Lower leg skin (tissue), 3 donors: ENCODE results near the gene FOXL1.

Experiments
- POLR2A ChIP-seq, 2 donors: fragments of 450-650 bp; IDR thresholded peaks; one replicate each; pipeline ENCODE4 v1.6.1; 2016 to 2017; ENCODE audit warnings: antibody characterized with exemption in 2 of 2, mild to moderate bottlenecking in 1 of 2, moderate library complexity in 1 of 2
- TF ChIP-seq, protein P1 (sequence below), 3 donors: fragments of 450-650 bp; IDR thresholded peaks; one replicate each; pipeline ENCODE4 v1.5.1; 2016; ENCODE audit warnings: antibody characterized with exemption in 3 of 3, mild to moderate bottlenecking in 3 of 3, moderate library complexity in 2 of 3

DNA sequence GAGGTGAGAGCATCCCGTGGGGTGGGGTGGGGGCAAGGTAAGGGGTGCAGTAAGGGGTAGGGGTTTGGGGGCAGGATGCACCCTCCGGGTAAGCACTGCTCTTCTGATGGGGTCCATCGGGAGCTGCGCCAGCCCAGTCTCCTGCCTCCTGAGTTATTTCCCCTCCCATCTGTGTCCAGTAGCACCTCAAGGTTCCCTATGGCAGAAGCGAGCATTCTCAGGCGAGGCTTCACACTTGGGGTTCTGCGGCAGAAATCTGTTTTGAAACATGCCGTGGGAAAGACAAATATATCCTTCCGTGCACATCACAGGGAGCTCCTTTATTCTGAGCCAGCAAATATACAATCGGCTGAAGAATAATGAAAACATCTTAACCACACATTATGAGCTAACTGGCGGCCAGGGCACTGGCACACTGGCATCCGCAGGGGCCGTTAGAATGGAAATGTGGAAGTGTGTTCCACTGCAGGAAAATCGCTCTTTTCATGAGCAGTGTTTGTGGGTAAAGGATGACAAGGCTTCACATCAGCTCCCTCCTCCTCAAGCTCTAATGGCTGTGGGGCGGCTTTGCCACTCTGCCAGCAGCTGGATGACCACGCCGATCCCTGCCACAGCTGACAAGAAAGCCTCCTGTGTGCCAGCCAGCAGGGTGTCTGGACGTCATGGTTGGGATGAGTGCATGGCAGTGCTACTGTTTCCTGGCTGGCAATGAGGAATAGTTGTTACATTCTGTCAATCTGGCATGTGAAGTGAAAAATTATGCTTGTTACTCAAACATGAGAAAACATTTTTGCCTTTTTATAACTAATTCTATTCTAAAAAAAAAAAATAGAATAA, 43.4 kb upstream of the FOXL1 start:
- no peak for TF ChIP-seq POLR2A (IDR thresholded peaks at IDR 0.05)
- TF ChIP-seq, protein P1, sequence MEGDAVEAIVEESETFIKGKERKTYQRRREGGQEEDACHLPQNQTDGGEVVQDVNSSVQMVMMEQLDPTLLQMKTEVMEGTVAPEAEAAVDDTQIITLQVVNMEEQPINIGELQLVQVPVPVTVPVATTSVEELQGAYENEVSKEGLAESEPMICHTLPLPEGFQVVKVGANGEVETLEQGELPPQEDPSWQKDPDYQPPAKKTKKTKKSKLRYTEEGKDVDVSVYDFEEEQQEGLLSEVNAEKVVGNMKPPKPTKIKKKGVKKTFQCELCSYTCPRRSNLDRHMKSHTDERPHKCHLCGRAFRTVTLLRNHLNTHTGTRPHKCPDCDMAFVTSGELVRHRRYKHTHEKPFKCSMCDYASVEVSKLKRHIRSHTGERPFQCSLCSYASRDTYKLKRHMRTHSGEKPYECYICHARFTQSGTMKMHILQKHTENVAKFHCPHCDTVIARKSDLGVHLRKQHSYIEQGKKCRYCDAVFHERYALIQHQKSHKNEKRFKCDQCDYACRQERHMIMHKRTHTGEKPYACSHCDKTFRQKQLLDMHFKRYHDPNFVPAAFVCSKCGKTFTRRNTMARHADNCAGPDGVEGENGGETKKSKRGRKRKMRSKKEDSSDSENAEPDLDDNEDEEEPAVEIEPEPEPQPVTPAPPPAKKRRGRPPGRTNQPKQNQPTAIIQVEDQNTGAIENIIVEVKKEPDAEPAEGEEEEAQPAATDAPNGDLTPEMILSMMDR (IDR thresholded peaks at IDR 0.05): no peak
